GM12878 (cell line): Measurements from ENCODE around the gene MSX2.

Source experiments
- POLR2A ChIP-seq: IDR thresholded peaks from 2 replicates; pipeline ENCODE4 v1.6.1; 2011; ENCODE audit warnings: low read depth, mild to moderate bottlenecking, low read length
- RELA ChIP-seq: fragments of 450-650 bp; IDR thresholded peaks from 2 replicates; pipeline ENCODE4 v1.8.0; 2014; ENCODE audit warnings: borderline replicate concordance; ENCODE audit not compliant: partially characterized antibody
- ZZZ3 ChIP-seq: IDR thresholded peaks from 2 replicates; pipeline ENCODE4 v1.6.1; 2011; ENCODE audit warnings: low read depth; ENCODE audit not compliant: control insufficient read depth, insufficient read length
- TF ChIP-seq, protein P1 (sequence below): fragments of 450-650 bp; IDR thresholded peaks from 2 replicates; pipeline ENCODE4 v1.6.1; 2016; ENCODE audit warnings: mild to moderate bottlenecking
- TF ChIP-seq, protein P2 (sequence below), 3 experiments: IDR thresholded peaks in 2 of 3; conservative IDR thresholded peaks in 1 of 3; 2 replicates each; pipeline ENCODE4 v1.5.1; 2011; ENCODE audit warnings: low read depth in 3 of 3, low read length in 3 of 3, mild to moderate bottlenecking in 3 of 3, control low read depth in 2 of 3, moderate library complexity in 2 of 3, inconsistent platforms in 1 of 3, mixed read lengths in 1 of 3; ENCODE audit not compliant: control insufficient read depth in 2 of 3, insufficient read depth in 1 of 3; ENCODE audit errors: extremely low read depth in 1 of 3
- TF ChIP-seq, protein P3 (sequence below): IDR thresholded peaks from 2 replicates; pipeline ENCODE4 v1.6.1; 2012; ENCODE audit warnings: low read depth, low read length, improper control_type of control experiment
- TF ChIP-seq, protein P4 (sequence below): fragments of 450-650 bp; IDR thresholded peaks from 2 replicates; pipeline ENCODE4 v1.6.1; 2014; ENCODE audit warnings: mild to moderate bottlenecking

DNA sequence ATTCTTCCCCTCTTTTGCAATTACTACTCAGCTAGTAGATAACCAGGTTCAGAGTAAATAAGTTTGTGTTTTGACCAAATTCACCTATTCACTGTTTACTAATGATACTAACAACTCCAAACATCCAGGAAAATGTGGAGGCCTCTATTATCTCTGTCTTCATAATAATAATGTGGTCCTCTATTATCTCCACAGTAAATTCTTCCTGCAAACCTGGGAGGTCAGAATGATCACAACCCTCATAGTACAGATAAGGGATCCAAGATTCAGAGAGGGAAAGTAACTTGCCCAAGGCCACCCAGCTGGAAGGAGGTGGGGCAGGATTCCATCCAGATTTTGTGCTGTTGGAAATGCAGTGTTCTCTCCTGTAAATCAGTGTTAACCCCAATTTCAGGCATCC lies 9.6 kb upstream of the MSX2 start:
- TF ChIP-seq, protein P1, sequence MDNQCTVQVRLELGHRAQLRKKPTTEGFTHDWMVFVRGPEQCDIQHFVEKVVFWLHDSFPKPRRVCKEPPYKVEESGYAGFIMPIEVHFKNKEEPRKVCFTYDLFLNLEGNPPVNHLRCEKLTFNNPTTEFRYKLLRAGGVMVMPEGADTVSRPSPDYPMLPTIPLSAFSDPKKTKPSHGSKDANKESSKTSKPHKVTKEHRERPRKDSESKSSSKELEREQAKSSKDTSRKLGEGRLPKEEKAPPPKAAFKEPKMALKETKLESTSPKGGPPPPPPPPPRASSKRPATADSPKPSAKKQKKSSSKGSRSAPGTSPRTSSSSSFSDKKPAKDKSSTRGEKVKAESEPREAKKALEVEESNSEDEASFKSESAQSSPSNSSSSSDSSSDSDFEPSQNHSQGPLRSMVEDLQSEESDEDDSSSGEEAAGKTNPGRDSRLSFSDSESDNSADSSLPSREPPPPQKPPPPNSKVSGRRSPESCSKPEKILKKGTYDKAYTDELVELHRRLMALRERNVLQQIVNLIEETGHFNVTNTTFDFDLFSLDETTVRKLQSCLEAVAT = no peak
- TF ChIP-seq, protein P2, sequence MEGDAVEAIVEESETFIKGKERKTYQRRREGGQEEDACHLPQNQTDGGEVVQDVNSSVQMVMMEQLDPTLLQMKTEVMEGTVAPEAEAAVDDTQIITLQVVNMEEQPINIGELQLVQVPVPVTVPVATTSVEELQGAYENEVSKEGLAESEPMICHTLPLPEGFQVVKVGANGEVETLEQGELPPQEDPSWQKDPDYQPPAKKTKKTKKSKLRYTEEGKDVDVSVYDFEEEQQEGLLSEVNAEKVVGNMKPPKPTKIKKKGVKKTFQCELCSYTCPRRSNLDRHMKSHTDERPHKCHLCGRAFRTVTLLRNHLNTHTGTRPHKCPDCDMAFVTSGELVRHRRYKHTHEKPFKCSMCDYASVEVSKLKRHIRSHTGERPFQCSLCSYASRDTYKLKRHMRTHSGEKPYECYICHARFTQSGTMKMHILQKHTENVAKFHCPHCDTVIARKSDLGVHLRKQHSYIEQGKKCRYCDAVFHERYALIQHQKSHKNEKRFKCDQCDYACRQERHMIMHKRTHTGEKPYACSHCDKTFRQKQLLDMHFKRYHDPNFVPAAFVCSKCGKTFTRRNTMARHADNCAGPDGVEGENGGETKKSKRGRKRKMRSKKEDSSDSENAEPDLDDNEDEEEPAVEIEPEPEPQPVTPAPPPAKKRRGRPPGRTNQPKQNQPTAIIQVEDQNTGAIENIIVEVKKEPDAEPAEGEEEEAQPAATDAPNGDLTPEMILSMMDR (IDR thresholded peaks at IDR 0.05 in 2 of 3, conservative IDR thresholded peaks at IDR 0.05 in 1 of 3; ENCODE audit: control insufficient read depth in 2 of 3, extremely low read depth in 1 of 3, insufficient read depth in 1 of 3, low read depth in 3 of 3, low read length in 3 of 3) = no peak
- TF ChIP-seq POLR2A (no peak), RELA (no peak), ZZZ3 (no peak)
- TF ChIP-seq, protein P3, sequence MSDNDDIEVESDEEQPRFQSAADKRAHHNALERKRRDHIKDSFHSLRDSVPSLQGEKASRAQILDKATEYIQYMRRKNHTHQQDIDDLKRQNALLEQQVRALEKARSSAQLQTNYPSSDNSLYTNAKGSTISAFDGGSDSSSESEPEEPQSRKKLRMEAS = no peak
- TF ChIP-seq, protein P4, sequence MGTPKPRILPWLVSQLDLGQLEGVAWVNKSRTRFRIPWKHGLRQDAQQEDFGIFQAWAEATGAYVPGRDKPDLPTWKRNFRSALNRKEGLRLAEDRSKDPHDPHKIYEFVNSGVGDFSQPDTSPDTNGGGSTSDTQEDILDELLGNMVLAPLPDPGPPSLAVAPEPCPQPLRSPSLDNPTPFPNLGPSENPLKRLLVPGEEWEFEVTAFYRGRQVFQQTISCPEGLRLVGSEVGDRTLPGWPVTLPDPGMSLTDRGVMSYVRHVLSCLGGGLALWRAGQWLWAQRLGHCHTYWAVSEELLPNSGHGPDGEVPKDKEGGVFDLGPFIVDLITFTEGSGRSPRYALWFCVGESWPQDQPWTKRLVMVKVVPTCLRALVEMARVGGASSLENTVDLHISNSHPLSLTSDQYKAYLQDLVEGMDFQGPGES = no peak
